HG02885 (cell line): ENCODE data around the gene ZNF429.
"Not testable (repeated sequence)": the region's sequence is repeated elsewhere in the genome, so short reads cannot be mapped to it uniquely, and the experiment has no call there.

Source experiments
- ATAC-seq: cut with Tn5 transposase; IDR thresholded peaks from one replicate; pipeline ENCODE4 v1.9.1; 2021; ENCODE audit warnings: mild to moderate bottlenecking; ENCODE audit not compliant: unreplicated experiment, poor library complexity

Gene ZNF429

GRCh38 chr19:21505459-21506451, at the start of gene ZNF429:
ZNF429 (plus strand) TSS chr19:21505602; CDS start chr19:21505772, 170 bp downstream.
- peak; percentile 99 for ATAC-seq

GRCh38 chr19:21460686-21461085, 44.7 kb upstream of the ZNF429 start:
- ATAC-seq: no peak

GRCh38 chr19:21462540-21462939, 42.9 kb upstream of the ZNF429 start:
- no peak for ATAC-seq

- ATAC-seq: no peak
These were observed 41.8 kb upstream of the ZNF429 start for GRCh38 chr19:21463449-21464105.

- ATAC-seq: no peak
These were observed 38.8 kb upstream of the ZNF429 start for GRCh38 chr19:21466627-21467026.

GRCh38 chr19:21468791-21469190, 36.6 kb upstream of the ZNF429 start:
- no peak for ATAC-seq

GRCh38 chr19:21472507-21472906, 32.9 kb upstream of the ZNF429 start:
- ATAC-seq: no peak

GRCh38 chr19:21474671-21475181, 30.7 kb upstream of the ZNF429 start:
- ATAC-seq: no peak

GRCh38 chr19:21482361-21482760, 23.0 kb upstream of the ZNF429 start:
- ATAC-seq: not testable (repeated sequence)

- ATAC-seq: no peak
These were observed 22.5 kb upstream of the ZNF429 start for GRCh38 chr19:21482863-21483276.

GRCh38 chr19:21483589-21484170, 21.7 kb upstream of the ZNF429 start:
- ATAC-seq: no peak

- ATAC-seq: no peak
These were observed 20.8 kb upstream of the ZNF429 start for GRCh38 chr19:21484631-21485030.

GRCh38 chr19:21485926-21486325, 19.5 kb upstream of the ZNF429 start:
- no peak for ATAC-seq

- ATAC-seq: no peak
These were observed 17.4 kb upstream of the ZNF429 start for GRCh38 chr19:21487969-21488368.

GRCh38 chr19:21491146-21491545, 14.3 kb upstream of the ZNF429 start:
- no peak for ATAC-seq

- no peak for ATAC-seq
These were observed 12.2 kb upstream of the ZNF429 start for GRCh38 chr19:21492947-21493906.

- no peak for ATAC-seq
These were observed 8.5 kb upstream of the ZNF429 start for GRCh38 chr19:21496876-21497275.

GRCh38 chr19:21498651-21499050, 6.8 kb upstream of the ZNF429 start:
- ATAC-seq: no peak

- no peak for ATAC-seq
These were observed 2.8 kb downstream of the ZNF429 start for GRCh38 chr19:21508198-21508597.

GRCh38 chr19:21511058-21511457, 5.7 kb downstream of the ZNF429 start:
- ATAC-seq: not testable (repeated sequence)
